ENCODE data around the gene AKT3.
"Not testable (repeated sequence)": the region's sequence is repeated elsewhere in the genome, so short reads cannot be mapped to it uniquely, and the experiment has no call there.

The AKT3 gene

DNA sequence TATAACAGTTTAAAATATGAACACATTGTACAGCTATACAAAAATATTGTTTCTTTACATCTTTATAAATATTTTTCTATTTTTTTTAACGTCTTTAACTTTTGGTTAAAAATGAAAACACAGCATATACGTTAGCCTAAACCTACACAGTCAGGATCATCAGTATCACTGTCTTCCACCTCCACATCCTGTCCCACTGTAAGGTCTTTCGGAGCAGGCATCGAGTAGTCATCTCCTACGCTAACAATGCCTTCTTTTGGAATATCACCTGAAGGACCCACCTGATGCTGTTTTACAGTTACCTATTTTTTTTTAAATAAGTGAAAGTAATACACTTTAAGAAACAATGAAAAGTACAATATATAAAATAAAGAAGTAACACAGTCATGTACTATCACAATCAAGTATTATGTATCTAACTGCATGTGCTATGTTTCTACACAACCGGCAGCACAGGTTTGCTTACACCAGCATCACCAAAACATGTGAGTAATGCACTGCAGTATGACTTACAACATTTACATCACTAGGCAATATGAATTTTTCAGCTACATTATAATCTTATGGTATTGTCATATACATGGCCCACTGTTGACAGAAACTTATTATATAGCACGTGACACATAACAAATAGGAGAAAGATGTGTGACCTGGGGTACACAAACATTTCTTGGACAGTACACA lies 254.4 kb downstream of the AKT3 start:
- DNase-seq: peak; percentile 74

- no peak for DNase-seq
These were observed 255.6 kb downstream of the AKT3 start for GRCh38 chr1:243594455-243594854.

DNA sequence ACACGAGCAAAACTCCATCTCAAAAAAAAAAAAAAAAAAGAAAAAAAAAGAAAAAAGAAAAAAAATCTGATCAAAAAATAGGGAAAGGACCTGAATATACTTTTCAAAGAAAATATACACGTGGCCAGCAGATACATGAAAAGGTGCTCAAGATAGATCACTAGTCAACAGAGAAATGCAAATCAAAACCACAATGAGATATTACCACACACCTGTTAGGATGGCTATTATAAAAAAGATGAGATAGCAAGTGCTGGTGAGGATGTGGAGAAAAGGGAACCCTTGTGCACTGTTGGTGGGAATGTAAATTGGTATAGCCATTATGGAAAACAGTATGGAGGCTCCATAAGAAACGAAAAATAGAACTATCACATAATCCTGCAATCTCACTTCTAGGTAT lies 260.8 kb downstream of the AKT3 start:
- DNase-seq: not testable (repeated sequence)

DNA sequence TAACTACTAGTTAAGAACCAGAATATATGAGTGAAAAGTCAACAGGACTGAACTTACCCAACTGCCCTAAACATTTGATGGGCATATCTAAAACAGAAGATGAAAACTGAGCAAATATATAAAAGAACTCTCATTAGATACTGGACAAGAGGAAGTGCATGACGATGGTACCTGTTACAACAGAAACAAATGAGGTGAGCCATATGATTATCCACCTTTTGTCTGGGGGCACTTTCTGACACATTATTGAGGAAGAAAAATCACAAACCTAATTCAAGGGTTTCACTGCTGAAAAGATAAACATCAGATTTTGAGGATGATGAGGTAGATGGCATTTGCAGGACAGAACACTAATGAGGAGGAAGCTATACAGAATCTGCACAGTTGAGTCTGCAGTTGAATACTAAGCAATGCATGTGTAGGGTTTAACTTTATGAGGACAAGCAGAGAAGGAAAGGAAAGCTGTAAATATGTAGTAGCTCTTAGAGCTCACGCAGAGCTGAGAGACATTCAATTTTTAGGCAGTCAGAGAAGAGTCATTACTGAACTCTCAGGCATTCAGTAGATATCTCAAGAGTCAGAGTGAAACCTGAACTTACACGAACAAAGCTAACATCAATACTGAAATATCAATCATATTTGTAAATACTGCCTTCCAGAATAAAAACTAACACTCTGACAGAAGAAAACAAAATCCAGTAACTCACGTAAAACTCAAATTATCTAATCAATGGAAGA lies 262.1 kb downstream of the AKT3 start:
- DNase-seq: no peak

GRCh38 chr1:243587285-243587684 lies 262.8 kb downstream of the AKT3 start:
- DNase-seq: no peak

DNA sequence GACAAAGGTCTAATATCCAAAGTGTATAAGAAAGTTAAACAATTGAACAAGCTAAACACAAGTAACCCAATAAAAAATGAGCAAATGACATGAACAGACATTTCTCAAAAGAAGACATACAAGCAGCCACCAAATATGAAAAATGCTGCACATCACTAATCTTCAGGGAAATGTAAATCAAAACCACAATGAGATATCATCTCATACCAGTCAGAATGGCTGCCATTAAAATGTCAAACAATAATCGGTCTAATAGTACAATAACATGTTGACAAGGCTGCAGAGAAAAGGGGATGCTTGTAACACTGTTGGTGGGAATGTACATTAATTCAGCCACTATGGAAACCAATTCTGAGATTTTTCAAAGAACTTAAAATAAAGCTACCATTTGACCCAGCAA lies 264.1 kb downstream of the AKT3 start:
- DNase-seq: no peak

- DNase-seq: peak; percentile 58
These were observed 267.7 kb downstream of the AKT3 start for GRCh38 chr1:243582326-243582725.

DNA sequence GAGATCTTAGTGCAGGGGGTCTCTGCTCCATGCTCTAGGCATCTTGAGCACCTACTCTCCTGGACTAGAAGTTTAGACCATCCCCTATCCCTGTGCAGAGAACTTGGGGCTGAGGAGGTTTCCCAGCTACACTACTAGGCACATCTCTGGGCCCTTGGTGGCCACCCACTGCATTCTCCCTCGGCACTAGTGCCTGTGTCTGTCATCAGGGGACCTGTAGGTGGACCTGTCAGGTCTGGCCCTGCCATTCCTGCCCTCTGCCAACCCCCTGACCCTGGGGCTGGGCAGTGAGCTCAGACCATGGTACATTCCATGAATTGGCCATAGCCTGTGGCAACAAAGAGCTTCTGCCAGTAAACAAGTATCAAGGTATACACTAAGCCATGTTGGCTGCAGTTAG lies 269.1 kb downstream of the AKT3 start:
- DNase-seq: no peak

DNA sequence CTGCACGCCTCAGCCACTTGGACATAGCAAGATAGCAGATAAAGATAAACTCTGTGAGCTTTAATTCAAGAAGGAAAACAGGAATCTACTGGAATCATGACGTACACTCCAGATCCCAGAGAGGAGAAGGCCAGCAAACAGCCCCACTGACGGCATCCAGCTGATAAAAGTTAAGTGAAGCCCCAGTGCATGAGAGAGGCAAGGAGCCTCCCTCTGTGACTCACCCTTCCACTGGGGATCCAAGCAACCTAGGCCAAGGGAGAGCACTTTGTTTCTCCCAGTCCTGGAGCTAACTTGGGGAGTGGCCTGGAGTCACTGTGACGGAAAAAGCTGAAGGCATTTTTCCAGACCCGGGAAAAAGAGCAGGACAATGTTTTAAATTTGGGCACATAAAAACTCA lies 270.0 kb downstream of the AKT3 start:
- no peak for DNase-seq

- DNase-seq: no peak
These were observed 275.0 kb downstream of the AKT3 start for GRCh38 chr1:243575070-243575469.

DNA sequence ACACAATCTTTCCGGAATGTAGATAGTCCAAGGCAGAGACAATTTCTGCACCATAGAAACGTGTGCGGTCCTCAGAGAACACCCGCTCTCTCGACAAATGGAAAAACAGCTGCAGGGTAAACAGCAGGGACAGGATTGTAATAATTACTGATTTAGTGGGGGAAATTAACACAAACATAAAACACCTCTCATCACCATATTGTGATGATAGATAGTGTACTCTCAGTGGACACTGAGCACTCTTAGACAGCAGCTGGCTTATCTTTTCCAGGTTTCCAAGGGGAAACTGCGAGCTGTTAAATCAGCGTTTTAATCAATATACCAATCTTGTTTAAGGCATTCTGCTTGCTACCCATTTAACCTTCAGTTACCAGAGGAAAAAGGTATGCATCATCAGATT lies 277.1 kb downstream of the AKT3 start:
- DNase-seq: no peak

GRCh38 chr1:243568793-243569192 lies 281.2 kb downstream of the AKT3 start:
- DNase-seq: peak; percentile 84

- DNase-seq: no peak
These were observed 285.2 kb downstream of the AKT3 start for GRCh38 chr1:243564814-243565213.

DNA sequence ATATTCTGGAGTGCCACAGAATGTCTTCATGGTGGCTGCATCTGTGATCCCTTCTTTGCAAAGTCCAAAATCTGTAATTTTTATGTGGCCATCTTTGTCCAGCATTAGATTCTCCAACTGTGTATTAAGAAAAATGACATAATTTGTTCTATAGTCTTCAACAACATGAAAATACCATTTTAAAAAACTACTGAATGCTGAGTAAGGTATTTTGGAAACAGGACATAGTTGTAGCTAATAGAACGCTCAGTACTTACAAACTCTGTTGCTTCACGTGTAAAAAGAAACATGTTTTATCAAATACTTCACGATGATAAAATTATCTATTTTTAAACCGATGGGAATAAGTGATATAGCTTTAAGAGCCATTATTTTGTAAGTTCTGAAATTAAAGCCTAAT lies 286.3 kb downstream of the AKT3 start:
- DNase-seq: no peak

GRCh38 chr1:243562473-243562872 lies 287.6 kb downstream of the AKT3 start:
- DNase-seq: no peak

- DNase-seq: no peak
These were observed 288.3 kb downstream of the AKT3 start for GRCh38 chr1:243561588-243562319.

GRCh38 chr1:243559575-243560162 lies 290.4 kb downstream of the AKT3 start:
- DNase-seq: peak; percentile 75

- no peak for DNase-seq
These were observed 291.5 kb downstream of the AKT3 start for GRCh38 chr1:243558576-243558975.

DNA sequence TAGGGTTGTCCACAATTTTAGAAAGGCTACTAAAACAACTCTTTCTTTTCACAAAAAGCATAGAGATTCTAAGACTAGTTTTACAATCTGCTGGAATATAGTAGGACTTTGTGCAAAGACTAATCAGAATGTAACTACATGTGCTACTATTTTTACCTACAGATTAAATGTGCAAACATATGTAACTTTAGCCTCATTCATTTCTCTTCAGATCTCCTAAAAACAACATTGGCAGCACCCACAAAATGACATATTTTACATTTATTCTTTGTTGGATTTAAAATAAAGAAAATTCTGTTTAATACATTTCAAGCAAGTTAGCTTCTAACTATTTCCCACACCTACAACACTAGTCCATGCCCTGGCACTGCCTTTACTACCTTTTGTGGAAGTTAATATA lies 292.2 kb downstream of the AKT3 start:
- DNase-seq: no peak

DNA sequence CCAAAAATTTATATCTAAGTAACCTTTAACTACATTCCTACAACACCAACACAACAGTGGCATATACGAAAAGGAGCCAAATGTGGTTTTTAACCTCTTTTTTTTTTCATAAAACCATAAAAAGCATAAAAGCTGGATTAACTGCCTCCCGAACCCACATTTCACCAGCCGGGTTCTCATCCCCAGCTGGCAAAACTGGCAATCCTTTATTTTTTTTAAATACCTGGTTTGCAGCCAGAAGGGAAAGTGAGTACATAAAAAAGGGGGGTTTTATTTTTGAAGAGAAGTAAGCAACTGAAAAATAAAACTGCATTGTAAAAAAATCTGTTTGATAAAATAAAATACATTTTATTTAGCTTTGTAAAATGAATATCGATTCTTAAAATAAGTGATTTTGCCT lies 295.4 kb downstream of the AKT3 start:
- DNase-seq: no peak

- no peak for DNase-seq
These were observed 297.0 kb downstream of the AKT3 start for GRCh38 chr1:243553090-243553489.

GRCh38 chr1:243550276-243550675 lies 299.8 kb downstream of the AKT3 start:
- DNase-seq: peak; percentile 83

GRCh38 chr1:243549791-243550190 lies 300.3 kb downstream of the AKT3 start:
- DNase-seq: peak; percentile 61

GRCh38 chr1:243549108-243549507 lies 300.9 kb downstream of the AKT3 start:
- peak; percentile 90 for DNase-seq

Data from HCEC 1CT (cell line).